ENCODE results near the gene RAPGEF5. TPM values are rescaled to one million over a fixed set of nuclear protein-coding genes. Genes with fewer than 3 reads are reported as not detected.

RAPGEF5 gene
- total RNA-seq, 1 donor from 2014 or later: 9.9 TPM

- H3K36me3 Mint-ChIP-seq (ENCODE audit: insufficient read depth): no peaks in the 10 kb centered on the region
- TF ChIP-seq CTCF (IDR thresholded peaks at IDR 0.05; ENCODE audit: unreplicated experiment): no peak
- H3K9me3 Mint-ChIP-seq (ENCODE audit: low read depth): no peaks in the 10 kb centered on the region
- H3K4me1 Mint-ChIP-seq (ENCODE audit: low read depth): peaks cover 3% of the 10 kb centered on the region
- H3K27me3 Mint-ChIP-seq: peaks cover 8% of the 10 kb centered on the region
- no peak for DNase-seq (ENCODE audit: low spot score, unreplicated experiment)
- no peak overlapping the region for H3K4me3 Mint-ChIP-seq (ENCODE audit: low read depth)
- no peak overlapping the region for H3K27ac Mint-ChIP-seq
Observed at GRCh38 chr7:22387583-22387982, 30.6 kb upstream of the RAPGEF5 start.

- peaks cover 8% of the 10 kb centered on the region for H3K27me3 Mint-ChIP-seq
- no peaks in the 10 kb centered on the region for H3K36me3 Mint-ChIP-seq (ENCODE audit: insufficient read depth)
- H3K4me1 Mint-ChIP-seq (ENCODE audit: low read depth): peaks cover 3% of the 10 kb centered on the region
- TF ChIP-seq CTCF (IDR thresholded peaks at IDR 0.05; ENCODE audit: unreplicated experiment): no peak
- H3K4me3 Mint-ChIP-seq (ENCODE audit: low read depth): no peak overlapping the region
- no peak for DNase-seq (ENCODE audit: low spot score, unreplicated experiment)
- no peaks in the 10 kb centered on the region for H3K9me3 Mint-ChIP-seq (ENCODE audit: low read depth)
- H3K27ac Mint-ChIP-seq: no peak overlapping the region
Observed at GRCh38 chr7:22386865-22387264, 29.9 kb upstream of the RAPGEF5 start.

GRCh38 chr7:22386206-22386858, 29.4 kb upstream of the RAPGEF5 start:
- H3K4me3 Mint-ChIP-seq (ENCODE audit: low read depth): no peak overlapping the region
- no peaks in the 10 kb centered on the region for H3K9me3 Mint-ChIP-seq (ENCODE audit: low read depth)
- no peaks in the 10 kb centered on the region for H3K36me3 Mint-ChIP-seq (ENCODE audit: insufficient read depth)
- peaks cover under 1% of the 10 kb centered on the region for H3K4me1 Mint-ChIP-seq (ENCODE audit: low read depth)
- TF ChIP-seq CTCF (IDR thresholded peaks at IDR 0.05; ENCODE audit: unreplicated experiment): no peak
- peaks cover 8% of the 10 kb centered on the region for H3K27me3 Mint-ChIP-seq
- DNase-seq (ENCODE audit: low spot score, unreplicated experiment): no peak
- no peak overlapping the region for H3K27ac Mint-ChIP-seq

- DNase-seq (ENCODE audit: low spot score, unreplicated experiment): no peak
- no peaks in the 10 kb centered on the region for H3K4me1 Mint-ChIP-seq (ENCODE audit: low read depth)
- no peak overlapping the region for H3K27ac Mint-ChIP-seq
- no peaks in the 10 kb centered on the region for H3K9me3 Mint-ChIP-seq (ENCODE audit: low read depth)
- H3K27me3 Mint-ChIP-seq: peaks cover 9% of the 10 kb centered on the region
- no peak overlapping the region for H3K4me3 Mint-ChIP-seq (ENCODE audit: low read depth)
- H3K36me3 Mint-ChIP-seq (ENCODE audit: insufficient read depth): no peaks in the 10 kb centered on the region
- no peak for TF ChIP-seq CTCF (IDR thresholded peaks at IDR 0.05; ENCODE audit: unreplicated experiment)
Observed at GRCh38 chr7:22385326-22385725, 28.4 kb upstream of the RAPGEF5 start.

GRCh38 chr7:22380333-22380732, 23.4 kb upstream of the RAPGEF5 start:
- TF ChIP-seq CTCF (IDR thresholded peaks at IDR 0.05; ENCODE audit: unreplicated experiment): no peak
- H3K27me3 Mint-ChIP-seq: peaks cover 13% of the 10 kb centered on the region
- H3K27ac Mint-ChIP-seq: no peak overlapping the region
- no peaks in the 10 kb centered on the region for H3K36me3 Mint-ChIP-seq (ENCODE audit: insufficient read depth)
- H3K4me3 Mint-ChIP-seq (ENCODE audit: low read depth): no peak overlapping the region
- H3K4me1 Mint-ChIP-seq (ENCODE audit: low read depth): peaks cover 11% of the 10 kb centered on the region
- no peak for DNase-seq (ENCODE audit: low spot score, unreplicated experiment)
- H3K9me3 Mint-ChIP-seq (ENCODE audit: low read depth): no peaks in the 10 kb centered on the region

Measured in progenitor cell of endocrine pancreas (in vitro differentiated cells).